ENCODE measurements around the gene SKA2. TPM values are rescaled to one million over a fixed set of nuclear protein-coding genes. Genes with fewer than 3 reads are reported as not detected.
"Not testable (repeated sequence)": the region's sequence is repeated elsewhere in the genome, so short reads cannot be mapped to it uniquely, and the experiment has no call there.

Gene SKA2
- total and polyA plus RNA-seq, 3 experiments from 2014 or later, result 30.7 to 60.0 (median 55.8) TPM

- Histone ChIP-seq H3K9me3 (ENCODE audit: low read length) (no peaks in the 10 kb centered on the region), H3K4me3 (ENCODE audit: low read length) (no peak overlapping the region), H3K27me3 (ENCODE audit: insufficient read depth, low read length, poor library complexity, severe bottlenecking) (no peaks in the 10 kb centered on the region), H3K4me1 (ENCODE audit: insufficient read depth, low read length) (peaks cover 12% of the 10 kb centered on the region), H3K27ac (ENCODE audit: low read depth, low read length) (no peak overlapping the region), H3K36me3 (ENCODE audit: insufficient read depth, low read length) (no peaks in the 10 kb centered on the region)
- peaks cover 0 to 2% (median 1%) of the 10 kb centered on the region in 3 donors for H3K36me3 Mint-ChIP-seq
- peak overlapping the region in 5 of 8 donors; percentile 55 to 72 (median 63) for H3K27ac Mint-ChIP-seq
- CTCF ChIA-PET, result interaction anchor here (1.5 kb wide), 1 partner anchor 15 kb away, joined by 5 read pairs; no protein-coding TSS in a partner anchor
- no peaks in the 10 kb centered on the region for H3K27me3 Mint-ChIP-seq
- no peaks in the 10 kb centered on the region for H3K9me3 Mint-ChIP-seq
- DNase-seq, result no peak
- H3K4me3 Mint-ChIP-seq, result peak overlapping the region in 1 of 7 donors; percentile 58
- POLR2A ChIA-PET, result no interaction called here
- peaks cover 37 to 78% (median 58%) of the 10 kb centered on the region in 3 donors for H3K4me1 Mint-ChIP-seq
These were observed 5.0 kb downstream of the SKA2 start for GRCh38 chr17:59149841-59150511.

- Histone ChIP-seq H3K27me3 (ENCODE audit: insufficient read depth, low read length, poor library complexity, severe bottlenecking) (no peaks in the 10 kb centered on the region), H3K4me1 (ENCODE audit: insufficient read depth, low read length) (peaks cover 12% of the 10 kb centered on the region), H3K27ac (ENCODE audit: low read depth, low read length) (no peak overlapping the region), H3K4me3 (ENCODE audit: low read length) (no peak overlapping the region), H3K9me3 (ENCODE audit: low read length) (no peaks in the 10 kb centered on the region), H3K36me3 (ENCODE audit: insufficient read depth, low read length) (no peaks in the 10 kb centered on the region)
- no peaks in the 10 kb centered on the region for H3K27me3 Mint-ChIP-seq
- no peak for DNase-seq
- peaks cover 33 to 73% (median 58%) of the 10 kb centered on the region in 3 donors for H3K4me1 Mint-ChIP-seq
- H3K27ac Mint-ChIP-seq, result peak overlapping the region in 1 of 8 donors; percentile 66
- H3K36me3 Mint-ChIP-seq, result peaks cover 0 to 6% (median 5%) of the 10 kb centered on the region in 3 donors
- CTCF ChIA-PET, result interaction anchor here (1.5 kb wide), 1 partner anchor 16 kb away, joined by 5 read pairs; no protein-coding TSS in a partner anchor
- POLR2A ChIA-PET, result interaction anchor here (0.6 kb wide), 1 partner anchor 38 kb away, joined by 3 read pairs; no protein-coding TSS in a partner anchor
- no peak overlapping the region for H3K4me3 Mint-ChIP-seq
- no peaks in the 10 kb centered on the region for H3K9me3 Mint-ChIP-seq
These were observed 5.9 kb downstream of the SKA2 start for GRCh38 chr17:59149051-59149450.

- Histone ChIP-seq H3K4me3 (ENCODE audit: low read length) (no peak overlapping the region), H3K9me3 (ENCODE audit: low read length) (no peaks in the 10 kb centered on the region), H3K27me3 (ENCODE audit: insufficient read depth, low read length, poor library complexity, severe bottlenecking) (no peaks in the 10 kb centered on the region), H3K4me1 (ENCODE audit: insufficient read depth, low read length) (peaks cover 4% of the 10 kb centered on the region), H3K27ac (ENCODE audit: low read depth, low read length) (no peak overlapping the region), H3K36me3 (ENCODE audit: insufficient read depth, low read length) (no peaks in the 10 kb centered on the region)
- ChIA-PET POLR2A (no interaction called here), CTCF (interaction anchor here (1.2 kb wide), 1 partner anchor 9 kb away, joined by 6 read pairs; the partner anchor contains the start of genes PRR11 and SKA2)
- no peak overlapping the region for H3K4me3 Mint-ChIP-seq
- no peaks in the 10 kb centered on the region for H3K9me3 Mint-ChIP-seq
- no peak for DNase-seq
- H3K27ac Mint-ChIP-seq, result peak overlapping the region in 4 of 8 donors; percentile 36 to 57 (median 51)
- H3K27me3 Mint-ChIP-seq, result no peaks in the 10 kb centered on the region
- H3K4me1 Mint-ChIP-seq, result peaks cover 13 to 39% (median 31%) of the 10 kb centered on the region in 3 donors
- peaks cover 0 to 13% (median 5%) of the 10 kb centered on the region in 3 donors for H3K36me3 Mint-ChIP-seq
These were observed 9.4 kb downstream of the SKA2 start for GRCh38 chr17:59145571-59146096.

- peaks cover 7 to 20% (median 19%) of the 10 kb centered on the region in 3 donors for H3K4me1 Mint-ChIP-seq
- H3K9me3 Mint-ChIP-seq, result no peaks in the 10 kb centered on the region
- peaks cover 0 to 14% (median 5%) of the 10 kb centered on the region in 3 donors for H3K36me3 Mint-ChIP-seq
- DNase-seq, result no peak
- ChIA-PET POLR2A (no interaction called here), CTCF (interaction anchor here (1.0 kb wide), 1 partner anchor 10 kb away, joined by 3 read pairs; no protein-coding TSS in a partner anchor)
- Histone ChIP-seq H3K9me3 (ENCODE audit: low read length) (no peaks in the 10 kb centered on the region), H3K4me1 (ENCODE audit: insufficient read depth, low read length) (no peaks in the 10 kb centered on the region), H3K36me3 (ENCODE audit: insufficient read depth, low read length) (no peaks in the 10 kb centered on the region), H3K4me3 (ENCODE audit: low read length) (no peak overlapping the region), H3K27me3 (ENCODE audit: insufficient read depth, low read length, poor library complexity, severe bottlenecking) (no peaks in the 10 kb centered on the region), H3K27ac (ENCODE audit: low read depth, low read length) (no peak overlapping the region)
- H3K27ac Mint-ChIP-seq, result peak overlapping the region in 1 of 8 donors; percentile 10
- no peak overlapping the region for H3K4me3 Mint-ChIP-seq
- no peaks in the 10 kb centered on the region for H3K27me3 Mint-ChIP-seq
These were observed 13.1 kb downstream of the SKA2 start for GRCh38 chr17:59141860-59142259.

- no peaks in the 10 kb centered on the region for H3K27me3 Mint-ChIP-seq
- H3K9me3 Mint-ChIP-seq, result no peaks in the 10 kb centered on the region
- no peak for DNase-seq
- ChIA-PET CTCF (interaction anchor here (1.3 kb wide), 1 partner anchor 11 kb away, joined by 3 read pairs; no protein-coding TSS in a partner anchor), POLR2A (interaction anchor here (0.6 kb wide), 1 partner anchor 18 kb away, joined by 7 read pairs; no protein-coding TSS in a partner anchor)
- Histone ChIP-seq H3K9me3 (ENCODE audit: low read length) (no peaks in the 10 kb centered on the region), H3K27me3 (ENCODE audit: insufficient read depth, low read length, poor library complexity, severe bottlenecking) (no peaks in the 10 kb centered on the region), H3K4me1 (ENCODE audit: insufficient read depth, low read length) (no peaks in the 10 kb centered on the region), H3K36me3 (ENCODE audit: insufficient read depth, low read length) (no peaks in the 10 kb centered on the region), H3K27ac (ENCODE audit: low read depth, low read length) (no peak overlapping the region), H3K4me3 (ENCODE audit: low read length) (no peak overlapping the region)
- no peak overlapping the region for H3K27ac Mint-ChIP-seq
- H3K36me3 Mint-ChIP-seq, result peaks cover 0 to 14% (median 3%) of the 10 kb centered on the region in 3 donors
- no peak overlapping the region for H3K4me3 Mint-ChIP-seq
- H3K4me1 Mint-ChIP-seq, result peaks cover 4 to 25% (median 6%) of the 10 kb centered on the region in 3 donors
These were observed 15.0 kb downstream of the SKA2 start for GRCh38 chr17:59139939-59140338.

- H3K27me3 Mint-ChIP-seq; H3K27ac ChIP-seq (ENCODE audit: low read depth, low read length); H3K4me3 ChIP-seq (ENCODE audit: low read length); H3K27ac Mint-ChIP-seq; H3K27me3 ChIP-seq (ENCODE audit: insufficient read depth, low read length, poor library complexity, severe bottlenecking); H3K4me3 Mint-ChIP-seq; CTCF ChIA-PET; H3K9me3 ChIP-seq (ENCODE audit: low read length); DNase-seq; H3K9me3 Mint-ChIP-seq; H3K4me1 ChIP-seq (ENCODE audit: insufficient read depth, low read length); POLR2A ChIA-PET; H3K36me3 Mint-ChIP-seq; H3K36me3 ChIP-seq (ENCODE audit: insufficient read depth, low read length): not testable (repeated sequence)
- H3K4me1 Mint-ChIP-seq, result peaks cover 4 to 28% (median 13%) of the 10 kb centered on the region in 3 donors
These were observed 16.6 kb downstream of the SKA2 start for GRCh38 chr17:59138339-59138738.

- Histone ChIP-seq H3K36me3 (ENCODE audit: insufficient read depth, low read length) (no peaks in the 10 kb centered on the region), H3K27me3 (ENCODE audit: insufficient read depth, low read length, poor library complexity, severe bottlenecking) (no peaks in the 10 kb centered on the region), H3K9me3 (ENCODE audit: low read length) (no peaks in the 10 kb centered on the region), H3K27ac (ENCODE audit: low read depth, low read length) (no peak overlapping the region), H3K4me3 (ENCODE audit: low read length) (no peak overlapping the region), H3K4me1 (ENCODE audit: insufficient read depth, low read length) (no peaks in the 10 kb centered on the region)
- ChIA-PET POLR2A (no interaction called here), CTCF (no interaction called here)
- Mint-ChIP-seq H3K9me3 (no peaks in the 10 kb centered on the region), H3K27me3 (peaks cover 0 to 2% of the 10 kb centered on the region in 2 donors), H3K4me3 (no peak overlapping the region), H3K36me3 (peaks cover 0 to 21% (median 7%) of the 10 kb centered on the region in 3 donors), H3K27ac (no peak overlapping the region), H3K4me1 (peaks cover 0 to 14% (median 7%) of the 10 kb centered on the region in 3 donors)
- DNase-seq, result no peak
These were observed 23.9 kb downstream of the SKA2 start for GRCh38 chr17:59131131-59131530.

GRCh38 chr17:59129814-59130213 lies 25.2 kb downstream of the SKA2 start:
- H3K36me3 Mint-ChIP-seq, result peaks cover 0 to 23% (median 9%) of the 10 kb centered on the region in 3 donors
- H3K36me3 ChIP-seq (ENCODE audit: insufficient read depth, low read length), result no peaks in the 10 kb centered on the region
- H3K27me3 Mint-ChIP-seq, result peaks cover 0 to 2% of the 10 kb centered on the region in 2 donors
- H3K9me3 ChIP-seq (ENCODE audit: low read length), result no peaks in the 10 kb centered on the region
- CTCF ChIA-PET, result no interaction called here
- H3K27ac ChIP-seq (ENCODE audit: low read depth, low read length), result no peak overlapping the region
- no peak overlapping the region for H3K27ac Mint-ChIP-seq
- no peak overlapping the region for H3K4me3 Mint-ChIP-seq
- no peak for DNase-seq
- H3K9me3 Mint-ChIP-seq, result no peaks in the 10 kb centered on the region
- POLR2A ChIA-PET, result interaction anchor here (0.7 kb wide), 1 partner anchor 23 kb away, joined by 3 read pairs; no protein-coding TSS in a partner anchor
- no peaks in the 10 kb centered on the region for H3K4me1 ChIP-seq (ENCODE audit: insufficient read depth, low read length)
- H3K4me3 ChIP-seq (ENCODE audit: low read length), result no peak overlapping the region
- H3K4me1 Mint-ChIP-seq, result peaks cover 0 to 10% (median 7%) of the 10 kb centered on the region in 3 donors
- no peaks in the 10 kb centered on the region for H3K27me3 ChIP-seq (ENCODE audit: insufficient read depth, low read length, poor library complexity, severe bottlenecking)
